ENCODE results near the gene FOXK2. TPM values are rescaled to one million over a fixed set of nuclear protein-coding genes. Genes with fewer than 3 reads are reported as not detected.
"Not testable (repeated sequence)": the region's sequence is repeated elsewhere in the genome, so short reads cannot be mapped to it uniquely, and the experiment has no call there.

Gene FOXK2
- total RNA-seq, 1 donor from 2014 or later: 60.4 TPM

GRCh38 chr17:82560802-82561428 lies 41.4 kb downstream of the FOXK2 start:
- ATAC-seq (ENCODE audit: low read depth) (no peak), DNase-seq (no peak)
- no peak for TF ChIP-seq CTCF (IDR thresholded peaks at IDR 0.05)
- no peak overlapping the region for H3K27ac Mint-ChIP-seq
- no peaks in the 10 kb centered on the region for H3K27me3 Mint-ChIP-seq
- H3K9me3 Mint-ChIP-seq: no peaks in the 10 kb centered on the region
- POLR2A ChIA-PET: no interaction called here
- H3K36me3 Mint-ChIP-seq (ENCODE audit: low read depth): peaks cover 20% of the 10 kb centered on the region
- CTCF ChIA-PET: no interaction called here
- no peak overlapping the region for H3K4me3 Mint-ChIP-seq
- intact Hi-C loops (cut with micrococcal nuclease): no loop called here
- peaks cover 7% of the 10 kb centered on the region for H3K4me1 Mint-ChIP-seq

DNA sequence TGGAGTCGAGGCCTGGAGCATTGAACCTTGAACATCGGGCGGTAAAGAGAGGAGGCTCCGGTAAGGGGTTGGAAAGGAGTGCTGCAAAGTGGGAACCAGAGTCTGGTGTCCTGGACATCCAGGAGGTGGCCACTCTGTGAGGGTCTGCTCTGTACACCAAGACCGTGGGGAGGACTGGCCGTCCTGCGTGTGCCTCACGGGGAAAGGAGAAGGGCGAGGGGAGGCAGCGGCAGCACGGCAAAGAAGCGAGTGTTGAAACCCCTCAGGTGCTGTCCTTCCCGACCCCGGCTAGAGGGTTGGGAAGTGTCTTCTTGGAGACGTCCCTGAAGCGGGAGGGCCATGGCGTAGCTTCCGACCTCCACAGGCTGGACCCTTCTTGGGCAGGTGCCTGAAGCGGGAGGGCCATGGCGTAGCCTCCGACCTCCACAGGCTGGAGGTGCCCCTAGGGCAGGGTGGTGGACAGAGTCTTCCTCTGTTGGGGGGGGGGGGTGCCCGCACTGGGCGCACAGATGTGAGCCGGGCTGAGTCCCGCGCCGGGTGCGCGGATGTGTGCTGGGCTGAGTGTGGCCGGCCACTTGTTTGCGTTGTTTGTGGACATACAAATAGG lies 42.0 kb downstream of the FOXK2 start:
- H3K27me3 Mint-ChIP-seq: no peaks in the 10 kb centered on the region
- H3K9me3 Mint-ChIP-seq: no peaks in the 10 kb centered on the region
- no peak for ATAC-seq (ENCODE audit: low read depth)
- POLR2A ChIA-PET: no interaction called here
- no peak overlapping the region for H3K4me3 Mint-ChIP-seq
- CTCF ChIA-PET: no interaction called here
- no peak for TF ChIP-seq CTCF (IDR thresholded peaks at IDR 0.05)
- peaks cover 7% of the 10 kb centered on the region for H3K4me1 Mint-ChIP-seq
- peaks cover 26% of the 10 kb centered on the region for H3K36me3 Mint-ChIP-seq (ENCODE audit: low read depth)
- DNase-seq: no peak
- H3K27ac Mint-ChIP-seq: no peak overlapping the region
- intact Hi-C loops (cut with micrococcal nuclease): no loop called here

DNA sequence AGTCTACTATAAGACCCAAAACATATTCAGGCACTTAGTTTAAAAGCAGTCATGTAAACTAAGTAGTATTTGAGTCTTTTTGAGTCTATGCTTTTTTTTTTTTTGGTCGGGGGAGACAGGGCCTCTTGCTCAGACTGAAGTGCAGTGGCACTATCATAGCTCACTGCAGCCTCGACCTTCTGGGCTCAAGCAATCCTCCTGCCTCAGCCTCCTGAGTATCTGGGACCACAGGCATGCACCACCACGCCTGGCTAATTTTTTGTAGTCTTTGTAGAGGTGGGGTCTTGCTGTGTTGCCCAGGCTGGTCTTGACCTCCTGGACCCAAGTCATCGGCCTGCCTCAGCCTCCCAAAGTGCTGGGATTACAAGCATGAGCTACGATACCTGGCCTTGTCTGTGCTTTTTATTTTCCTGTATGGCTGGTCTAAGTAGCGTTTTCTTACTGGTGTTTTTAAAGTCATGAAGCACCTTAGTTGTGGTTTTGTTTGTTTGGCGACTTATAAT lies 43.2 kb downstream of the FOXK2 start:
- POLR2A ChIA-PET; H3K4me1 Mint-ChIP-seq; H3K27ac Mint-ChIP-seq; DNase-seq; H3K27me3 Mint-ChIP-seq; H3K9me3 Mint-ChIP-seq; CTCF ChIA-PET; ATAC-seq (ENCODE audit: low read depth); intact Hi-C loops (cut with micrococcal nuclease); H3K4me3 Mint-ChIP-seq: not testable (repeated sequence)
- H3K36me3 Mint-ChIP-seq (ENCODE audit: low read depth): peaks cover 39% of the 10 kb centered on the region

DNA sequence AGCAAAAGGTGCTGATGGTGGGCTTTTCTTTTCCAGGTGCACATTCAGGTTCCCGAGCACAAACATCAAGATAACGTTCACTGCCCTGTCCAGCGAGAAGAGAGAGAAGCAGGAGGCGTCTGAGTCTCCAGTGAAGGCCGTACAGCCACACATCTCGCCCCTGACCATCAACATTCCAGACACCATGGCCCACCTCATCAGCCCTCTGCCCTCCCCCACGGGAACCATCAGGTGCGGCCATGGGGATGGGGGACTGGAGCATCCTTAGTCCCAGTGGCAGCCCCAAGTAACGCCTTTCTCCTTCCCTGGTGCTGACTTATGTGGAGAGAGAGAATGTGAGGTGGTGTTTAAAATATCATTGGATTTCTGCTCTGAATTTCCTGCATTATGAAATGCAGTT lies 43.8 kb downstream of the FOXK2 start:
- H3K27me3 Mint-ChIP-seq: no peaks in the 10 kb centered on the region
- no peak overlapping the region for H3K4me3 Mint-ChIP-seq
- no peak overlapping the region for H3K27ac Mint-ChIP-seq
- ChIA-PET POLR2A (no interaction called here), CTCF (interaction anchor here (1.1 kb wide), 1 partner anchor 10 kb away, joined by 3 read pairs; no protein-coding TSS in a partner anchor)
- DNase-seq (no peak), ATAC-seq (ENCODE audit: low read depth) (no peak)
- peaks cover 41% of the 10 kb centered on the region for H3K36me3 Mint-ChIP-seq (ENCODE audit: low read depth)
- TF ChIP-seq CTCF (IDR thresholded peaks at IDR 0.05): no peak
- H3K4me1 Mint-ChIP-seq: peaks cover 7% of the 10 kb centered on the region
- no peaks in the 10 kb centered on the region for H3K9me3 Mint-ChIP-seq
- intact Hi-C loops (cut with micrococcal nuclease): no loop called here

GRCh38 chr17:82563745-82564144 lies 44.2 kb downstream of the FOXK2 start:
- H3K4me3 Mint-ChIP-seq; intact Hi-C loops (cut with micrococcal nuclease); H3K27ac Mint-ChIP-seq; H3K27me3 Mint-ChIP-seq; POLR2A ChIA-PET; ATAC-seq (ENCODE audit: low read depth); DNase-seq; H3K9me3 Mint-ChIP-seq; H3K4me1 Mint-ChIP-seq: not testable (repeated sequence)
- CTCF ChIA-PET: interaction anchor here (1.1 kb wide), 1 partner anchor 10 kb away, joined by 3 read pairs; no protein-coding TSS in a partner anchor
- peaks cover 44% of the 10 kb centered on the region for H3K36me3 Mint-ChIP-seq (ENCODE audit: low read depth)

DNA sequence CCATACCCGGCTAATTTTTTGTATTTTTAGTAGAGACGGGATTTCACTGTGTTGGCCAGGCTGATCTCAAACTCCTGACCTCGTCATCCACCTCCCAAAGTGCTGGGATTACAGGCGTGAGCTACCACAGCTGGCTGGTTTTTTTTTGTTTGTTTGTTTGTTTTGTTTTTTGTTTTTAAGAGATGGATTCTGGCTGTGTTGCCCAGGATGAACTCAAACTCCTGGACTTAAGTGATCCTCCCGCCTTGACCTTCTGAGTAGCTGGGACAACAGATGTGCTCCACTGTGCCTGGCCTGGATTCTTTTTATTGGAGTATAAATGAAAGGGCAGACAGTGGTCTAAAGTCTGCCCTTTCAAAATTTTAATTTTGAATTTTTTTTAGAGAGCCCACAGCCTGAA lies 44.7 kb downstream of the FOXK2 start:
- ChIA-PET POLR2A (no interaction called here), CTCF (interaction anchor here (1.1 kb wide), 1 partner anchor 11 kb away, joined by 3 read pairs; no protein-coding TSS in a partner anchor)
- TF ChIP-seq CTCF (IDR thresholded peaks at IDR 0.05): no peak
- H3K36me3 Mint-ChIP-seq (ENCODE audit: low read depth): peaks cover 47% of the 10 kb centered on the region
- no peaks in the 10 kb centered on the region for H3K27me3 Mint-ChIP-seq
- intact Hi-C loops (cut with micrococcal nuclease): no loop called here
- H3K27ac Mint-ChIP-seq: no peak overlapping the region
- no peak overlapping the region for H3K4me3 Mint-ChIP-seq
- ATAC-seq (ENCODE audit: low read depth) (no peak), DNase-seq (no peak)
- no peaks in the 10 kb centered on the region for H3K9me3 Mint-ChIP-seq
- peaks cover 5% of the 10 kb centered on the region for H3K4me1 Mint-ChIP-seq

All from activated B cell treated with CpG ODN at 0.5 μM for 24 hours (primary cell).